Measurements from ENCODE around the gene SYT9. TPM values are rescaled to one million over a fixed set of nuclear protein-coding genes. Genes with fewer than 3 reads are reported as not detected.

The SYT9 gene
- total RNA-seq, 1 experiment from 2014 or later: not detected

DNA sequence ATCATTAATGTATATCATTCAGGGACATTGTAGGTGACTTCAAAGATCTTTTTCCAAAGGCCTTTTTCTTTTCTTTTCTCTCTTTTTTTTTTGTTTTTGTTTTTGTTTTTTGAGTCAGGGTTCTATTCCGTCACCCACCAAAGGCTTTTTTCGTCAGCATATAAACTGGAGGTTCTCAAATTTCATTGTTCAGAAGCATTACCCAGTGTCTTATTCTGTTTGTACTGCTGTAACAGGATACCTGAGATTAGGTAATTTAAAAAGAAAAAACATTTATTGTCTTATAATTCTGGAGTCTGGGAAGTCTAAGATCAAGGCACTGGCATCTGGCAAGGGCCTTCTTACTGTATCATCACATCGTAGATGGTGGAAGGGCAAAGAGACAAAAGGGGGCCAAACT, 6.4 kb upstream of the SYT9 start:
- Mint-ChIP-seq H3K4me3 (ENCODE audit: low read depth, unreplicated experiment) (no peak overlapping the region), H3K27me3 (ENCODE audit: unreplicated experiment) (peaks cover 20% of the 10 kb centered on the region), H3K27ac (ENCODE audit: unreplicated experiment) (no peak overlapping the region), H3K9me3 (ENCODE audit: low read depth, unreplicated experiment) (no peaks in the 10 kb centered on the region), H3K36me3 (ENCODE audit: insufficient read depth, unreplicated experiment) (no peaks in the 10 kb centered on the region), H3K4me1 (ENCODE audit: low read depth, unreplicated experiment) (peaks cover 7% of the 10 kb centered on the region)
- no peak for DNase-seq
- CTCF ChIA-PET: no interaction called here
- no TSS peak for BruUV-seq (replicated peaks)
- TF ChIP-seq, protein P1, sequence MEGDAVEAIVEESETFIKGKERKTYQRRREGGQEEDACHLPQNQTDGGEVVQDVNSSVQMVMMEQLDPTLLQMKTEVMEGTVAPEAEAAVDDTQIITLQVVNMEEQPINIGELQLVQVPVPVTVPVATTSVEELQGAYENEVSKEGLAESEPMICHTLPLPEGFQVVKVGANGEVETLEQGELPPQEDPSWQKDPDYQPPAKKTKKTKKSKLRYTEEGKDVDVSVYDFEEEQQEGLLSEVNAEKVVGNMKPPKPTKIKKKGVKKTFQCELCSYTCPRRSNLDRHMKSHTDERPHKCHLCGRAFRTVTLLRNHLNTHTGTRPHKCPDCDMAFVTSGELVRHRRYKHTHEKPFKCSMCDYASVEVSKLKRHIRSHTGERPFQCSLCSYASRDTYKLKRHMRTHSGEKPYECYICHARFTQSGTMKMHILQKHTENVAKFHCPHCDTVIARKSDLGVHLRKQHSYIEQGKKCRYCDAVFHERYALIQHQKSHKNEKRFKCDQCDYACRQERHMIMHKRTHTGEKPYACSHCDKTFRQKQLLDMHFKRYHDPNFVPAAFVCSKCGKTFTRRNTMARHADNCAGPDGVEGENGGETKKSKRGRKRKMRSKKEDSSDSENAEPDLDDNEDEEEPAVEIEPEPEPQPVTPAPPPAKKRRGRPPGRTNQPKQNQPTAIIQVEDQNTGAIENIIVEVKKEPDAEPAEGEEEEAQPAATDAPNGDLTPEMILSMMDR (IDR thresholded peaks at IDR 0.05; ENCODE audit: unreplicated experiment): no peak
- intact Hi-C loops (cut with micrococcal nuclease; ENCODE audit: unreplicated experiment): no loop called here

DNA sequence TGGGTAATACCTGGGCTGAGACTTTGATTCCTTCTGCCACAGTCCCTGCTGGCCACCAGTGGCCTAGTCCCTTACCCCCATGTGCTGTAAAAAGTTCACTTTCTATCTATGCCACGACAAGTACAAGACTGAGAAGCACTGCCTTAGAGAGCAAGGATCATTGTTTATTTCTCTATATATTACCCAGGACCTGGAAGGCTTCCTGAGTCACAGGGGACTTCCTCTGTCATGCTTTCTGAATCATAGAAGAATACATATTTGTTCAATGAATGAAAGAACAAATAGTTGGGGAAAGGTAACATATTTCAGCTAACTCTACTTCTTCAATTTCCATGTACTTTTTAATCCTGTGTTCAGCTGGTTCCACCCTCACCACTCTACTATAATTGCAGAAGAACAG, 5.5 kb upstream of the SYT9 start:
- Mint-ChIP-seq H3K27ac (ENCODE audit: unreplicated experiment) (no peak overlapping the region), H3K4me1 (ENCODE audit: low read depth, unreplicated experiment) (peaks cover 7% of the 10 kb centered on the region), H3K4me3 (ENCODE audit: low read depth, unreplicated experiment) (no peak overlapping the region), H3K27me3 (ENCODE audit: unreplicated experiment) (peaks cover 20% of the 10 kb centered on the region), H3K9me3 (ENCODE audit: low read depth, unreplicated experiment) (no peaks in the 10 kb centered on the region), H3K36me3 (ENCODE audit: insufficient read depth, unreplicated experiment) (no peaks in the 10 kb centered on the region)
- TF ChIP-seq, protein P1 (IDR thresholded peaks at IDR 0.05; ENCODE audit: unreplicated experiment): no peak
- no peak for DNase-seq
- intact Hi-C loops (cut with micrococcal nuclease; ENCODE audit: unreplicated experiment): no loop called here
- CTCF ChIA-PET: no interaction called here
- no TSS peak for BruUV-seq (replicated peaks)

DNA sequence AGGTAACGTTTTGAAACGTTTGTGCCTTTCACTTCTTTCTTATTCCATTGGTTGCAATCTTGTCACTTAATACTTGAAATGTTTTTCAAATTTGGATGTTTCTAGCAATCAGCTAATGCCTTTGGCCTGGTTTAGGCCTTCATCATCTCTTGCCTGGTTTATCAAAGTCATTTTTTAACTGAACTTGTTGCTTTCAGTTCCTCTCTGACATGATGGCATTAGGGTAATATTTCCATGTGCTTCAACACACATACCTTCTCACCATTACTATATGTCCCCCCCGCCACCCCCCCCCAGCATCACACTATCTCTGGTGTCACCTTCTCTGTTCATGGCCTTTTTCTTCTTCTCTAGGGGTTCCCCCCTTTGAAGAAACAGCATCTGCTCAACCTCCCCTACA, 1.5 kb upstream of the SYT9 start:
- no peaks in the 10 kb centered on the region for H3K36me3 Mint-ChIP-seq (ENCODE audit: insufficient read depth, unreplicated experiment)
- no peak overlapping the region for H3K4me3 Mint-ChIP-seq (ENCODE audit: low read depth, unreplicated experiment)
- H3K4me1 Mint-ChIP-seq (ENCODE audit: low read depth, unreplicated experiment): peaks cover 7% of the 10 kb centered on the region
- CTCF ChIA-PET: no interaction called here
- no peak for DNase-seq
- H3K9me3 Mint-ChIP-seq (ENCODE audit: low read depth, unreplicated experiment): no peaks in the 10 kb centered on the region
- intact Hi-C loops (cut with micrococcal nuclease; ENCODE audit: unreplicated experiment): no loop called here
- TF ChIP-seq, protein P1 (IDR thresholded peaks at IDR 0.05; ENCODE audit: unreplicated experiment): no peak
- no TSS peak for BruUV-seq (replicated peaks)
- H3K27ac Mint-ChIP-seq (ENCODE audit: unreplicated experiment): no peak overlapping the region
- H3K27me3 Mint-ChIP-seq (ENCODE audit: unreplicated experiment): peaks cover 36% of the 10 kb centered on the region

DNA sequence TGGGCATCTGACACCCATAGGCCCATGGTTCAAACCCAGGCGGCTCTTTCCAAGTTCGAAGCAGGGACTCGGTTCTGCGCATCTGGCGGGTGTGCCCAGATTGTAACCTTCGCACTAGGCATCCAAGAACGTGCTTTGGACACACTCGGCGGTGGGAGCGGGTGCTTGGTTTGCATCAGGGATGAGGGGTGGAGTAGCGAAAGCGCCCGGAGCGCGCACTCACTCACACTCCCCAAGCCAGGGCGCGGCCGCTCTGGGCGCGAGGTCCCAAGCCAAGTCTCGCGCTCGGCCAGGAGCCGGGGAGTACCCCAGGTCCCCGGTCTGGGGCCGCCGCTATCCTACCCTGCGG, 243 bp upstream of the SYT9 start:
- no peak for DNase-seq
- no TSS peak for BruUV-seq (replicated peaks)
- intact Hi-C loops (cut with micrococcal nuclease; ENCODE audit: unreplicated experiment): no loop called here
- no peaks in the 10 kb centered on the region for H3K36me3 Mint-ChIP-seq (ENCODE audit: insufficient read depth, unreplicated experiment)
- H3K4me3 Mint-ChIP-seq (ENCODE audit: low read depth, unreplicated experiment): no peak overlapping the region
- H3K4me1 Mint-ChIP-seq (ENCODE audit: low read depth, unreplicated experiment): peaks cover 3% of the 10 kb centered on the region
- TF ChIP-seq, protein P1 (IDR thresholded peaks at IDR 0.05; ENCODE audit: unreplicated experiment): no peak
- peaks cover 47% of the 10 kb centered on the region for H3K27me3 Mint-ChIP-seq (ENCODE audit: unreplicated experiment)
- H3K9me3 Mint-ChIP-seq (ENCODE audit: low read depth, unreplicated experiment): no peaks in the 10 kb centered on the region
- no peak overlapping the region for H3K27ac Mint-ChIP-seq (ENCODE audit: unreplicated experiment)
- CTCF ChIA-PET: no interaction called here
